A673 (cell line): ENCODE results near the gene B3GALNT2.

ENCODE experiments used
- CTCF ChIP-seq: fragments of 300-800, 200-600 bp; sonication (generic); conservative IDR thresholded peaks from 2 replicates; pipeline ENCODE4 v1.5.1; 2017; ENCODE audit warnings: low read depth, mild to moderate bottlenecking, antibody characterized with exemption, low read length, moderate library complexity, mixed read lengths
- EZH2 ChIP-seq: fragments of 200-600 bp; sonication (generic); IDR thresholded peaks from 2 replicates; pipeline ENCODE4 v1.6.1; 2017; ENCODE audit warnings: borderline replicate concordance, low read depth, mild to moderate bottlenecking, mixed read lengths, antibody characterized with exemption, low read length; ENCODE audit not compliant: poor library complexity, severe bottlenecking

- no peak for TF ChIP-seq CTCF
- TF ChIP-seq EZH2: no peak
Measured at GRCh38 chr1:235430991-235431390, 73.3 kb downstream of the B3GALNT2 start.
